Measurements from ENCODE around the gene HNRNPUL1. TPM values are rescaled to one million over a fixed set of nuclear protein-coding genes. Genes with fewer than 3 reads are reported as not detected.

HNRNPUL1 gene
- total RNA-seq, 2 experiments from 2014 or later, result 367 to 388 TPM

DNA sequence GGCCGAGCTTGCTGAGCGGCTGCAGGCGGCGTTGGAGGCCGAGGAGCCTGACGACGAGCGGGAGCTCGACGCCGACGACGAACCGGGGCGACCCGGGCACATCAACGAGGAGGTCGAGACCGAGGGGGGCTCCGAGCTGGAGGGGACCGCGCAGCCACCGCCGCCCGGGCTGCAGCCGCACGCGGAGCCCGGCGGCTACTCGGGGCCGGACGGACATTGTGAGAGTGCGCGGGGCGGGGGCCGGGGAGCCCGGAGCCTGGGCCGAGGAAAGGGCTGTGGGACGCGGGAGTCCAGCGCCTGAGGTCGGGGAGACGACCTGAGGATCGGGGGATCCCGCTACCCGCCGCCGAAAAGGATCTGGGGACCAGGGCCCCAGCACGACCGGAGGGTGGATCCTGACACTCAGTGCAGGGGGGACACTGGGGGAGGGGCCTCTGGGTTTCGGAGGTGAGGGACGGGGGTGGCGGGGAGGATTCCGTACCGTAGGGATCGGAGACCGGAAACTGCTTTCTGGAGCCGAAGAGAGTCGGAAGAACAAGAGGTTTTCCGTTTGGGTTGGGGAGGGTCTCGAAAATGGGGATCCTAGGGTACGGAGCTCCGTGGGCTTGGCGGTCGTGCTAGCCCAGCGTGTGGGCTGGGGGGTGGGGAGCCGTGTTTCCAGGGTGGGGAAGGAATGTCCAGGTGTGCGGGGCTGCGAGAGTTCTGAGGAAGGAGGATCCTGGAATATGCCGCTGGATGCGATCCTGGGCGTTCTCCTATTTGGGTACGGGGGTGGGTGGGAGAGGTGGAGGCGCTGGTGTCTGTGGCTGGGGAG, 616 bp downstream of the HNRNPUL1 start:
- peak overlapping the region; percentile 85 for H3K4me3 ChIP-seq (ENCODE audit: low read length)
- TF ChIP-seq, protein P1, sequence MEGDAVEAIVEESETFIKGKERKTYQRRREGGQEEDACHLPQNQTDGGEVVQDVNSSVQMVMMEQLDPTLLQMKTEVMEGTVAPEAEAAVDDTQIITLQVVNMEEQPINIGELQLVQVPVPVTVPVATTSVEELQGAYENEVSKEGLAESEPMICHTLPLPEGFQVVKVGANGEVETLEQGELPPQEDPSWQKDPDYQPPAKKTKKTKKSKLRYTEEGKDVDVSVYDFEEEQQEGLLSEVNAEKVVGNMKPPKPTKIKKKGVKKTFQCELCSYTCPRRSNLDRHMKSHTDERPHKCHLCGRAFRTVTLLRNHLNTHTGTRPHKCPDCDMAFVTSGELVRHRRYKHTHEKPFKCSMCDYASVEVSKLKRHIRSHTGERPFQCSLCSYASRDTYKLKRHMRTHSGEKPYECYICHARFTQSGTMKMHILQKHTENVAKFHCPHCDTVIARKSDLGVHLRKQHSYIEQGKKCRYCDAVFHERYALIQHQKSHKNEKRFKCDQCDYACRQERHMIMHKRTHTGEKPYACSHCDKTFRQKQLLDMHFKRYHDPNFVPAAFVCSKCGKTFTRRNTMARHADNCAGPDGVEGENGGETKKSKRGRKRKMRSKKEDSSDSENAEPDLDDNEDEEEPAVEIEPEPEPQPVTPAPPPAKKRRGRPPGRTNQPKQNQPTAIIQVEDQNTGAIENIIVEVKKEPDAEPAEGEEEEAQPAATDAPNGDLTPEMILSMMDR (IDR thresholded peaks at IDR 0.05), result peak; percentile 26
- H3K36me3 ChIP-seq (ENCODE audit: insufficient read depth, low read length), result peaks cover 32% of the 10 kb centered on the region
- Mint-ChIP-seq H3K27ac (peak overlapping the region; percentile 100), H3K4me3 (peak overlapping the region; percentile 96), H3K4me1 (ENCODE audit: low read depth) (peaks cover 55% of the 10 kb centered on the region), H3K27me3 (peaks cover 5% of the 10 kb centered on the region), H3K36me3 (ENCODE audit: low read depth) (peaks cover 68% of the 10 kb centered on the region), H3K9me3 (no peaks in the 10 kb centered on the region)
- H3K9me3 ChIP-seq (ENCODE audit: control insufficient read depth in 1 of 2, insufficient read depth in 1 of 2, low read length in 2 of 2), result no peaks in the 10 kb centered on the region
- H3K27me3 ChIP-seq (ENCODE audit: control insufficient read depth in 1 of 2, insufficient read depth in 2 of 2, low read length in 2 of 2), result no peaks in the 10 kb centered on the region
- H3K27ac ChIP-seq (ENCODE audit: low read depth in 1 of 2, low read length in 2 of 2), result peak overlapping the region; percentile 93 to 98
- peaks cover 59% of the 10 kb centered on the region for H3K4me1 ChIP-seq (ENCODE audit: insufficient read depth, low read length)
- no peak for ATAC-seq (ENCODE audit: poor library complexity)
- peak; percentile 39 to 70 (median 56) for DNase-seq
- POLR2A ChIA-PET, result interaction anchor here (0.7 to 5.9 kb wide), 44 partner anchors 8 to 1720 kb away, joined by 3 to 314 read pairs (median 7); partner anchors contain the start of genes ACTMAP, AKT2, B9D2 and CCDC97
- CTCF ChIA-PET, result interaction anchor here (0.6 to 5.4 kb wide), 10 partner anchors 13 to 120 kb away, joined by 3 to 64 read pairs (median 4); partner anchors contain the start of genes CCDC97 and TGFB1
- intact Hi-C loops (cut with DNase I, micrococcal nuclease), result loop anchor here (1.0 to 5.0 kb wide), 4 partner anchors 37 to 547 kb away; partner anchors contain the start of genes BCKDHA (in 1 of the 2), COQ8B (in 1 of the 2), EXOSC5 (in 1 of the 2) and ITPKC (in 1 of the 2)

DNA sequence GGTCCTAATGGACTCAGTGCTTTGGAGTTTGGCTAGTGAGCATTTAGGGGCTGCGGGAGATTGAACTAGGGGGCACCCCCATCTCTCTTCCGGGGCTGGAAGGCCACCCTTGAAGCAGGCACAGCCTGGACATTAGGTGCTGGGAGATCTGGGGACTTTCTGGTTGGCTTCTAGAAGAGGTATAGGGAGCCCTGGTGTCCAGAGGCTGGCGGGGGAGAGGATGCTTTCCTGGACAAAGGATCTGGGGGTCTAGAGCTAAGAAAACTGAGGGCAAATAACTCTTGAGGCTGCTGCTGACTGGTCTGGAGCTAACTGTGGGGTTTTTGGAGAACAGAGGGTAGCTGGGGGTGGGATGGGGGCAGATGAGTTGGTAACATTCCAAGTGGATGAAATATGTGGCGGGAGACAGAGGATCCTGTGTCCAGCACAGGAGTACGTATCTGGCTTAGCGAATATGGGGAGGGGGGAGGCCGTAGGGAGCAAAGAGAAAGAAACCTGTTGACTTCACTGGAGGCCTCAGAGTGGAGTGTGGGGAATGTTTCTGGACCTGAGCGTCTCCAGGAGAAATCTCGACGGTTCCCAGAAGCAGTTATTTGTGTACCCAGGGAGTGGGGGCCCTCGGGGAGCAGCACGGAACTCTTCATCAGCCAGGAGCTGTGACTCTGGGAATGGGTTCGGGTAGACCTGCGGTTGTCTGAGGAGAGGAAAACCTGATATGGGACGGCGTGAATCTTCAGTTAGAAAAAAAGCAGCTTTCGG, 1.4 kb downstream of the HNRNPUL1 start:
- Mint-ChIP-seq H3K36me3 (ENCODE audit: low read depth) (peaks cover 75% of the 10 kb centered on the region), H3K9me3 (no peaks in the 10 kb centered on the region), H3K4me3 (peak overlapping the region; percentile 96), H3K27ac (peak overlapping the region; percentile 100), H3K4me1 (ENCODE audit: low read depth) (peaks cover 55% of the 10 kb centered on the region), H3K27me3 (peaks cover 5% of the 10 kb centered on the region)
- ATAC-seq (ENCODE audit: poor library complexity) (no peak), DNase-seq (peak in 6 of 14 experiments; percentile 5 to 32 (median 12))
- no peaks in the 10 kb centered on the region for H3K9me3 ChIP-seq (ENCODE audit: control insufficient read depth in 1 of 2, insufficient read depth in 1 of 2, low read length in 2 of 2)
- intact Hi-C loops (cut with DNase I, micrococcal nuclease), result loop anchor here in 1 of 2 experiments (5.0 kb wide), 1 partner anchor 548 kb away; the partner anchor contains the start of genes COQ8B and ITPKC
- peak overlapping the region; percentile 93 to 98 for H3K27ac ChIP-seq (ENCODE audit: low read depth in 1 of 2, low read length in 2 of 2)
- TF ChIP-seq, protein P1 (IDR thresholded peaks at IDR 0.05), result no peak
- POLR2A ChIA-PET, result interaction anchor here (0.6 to 5.9 kb wide), 13 partner anchors 14 to 982 kb away, joined by 3 to 314 read pairs (median 14); partner anchors contain the start of genes B9D2, CCDC97, DMAC2 and TGFB1
- H3K27me3 ChIP-seq (ENCODE audit: control insufficient read depth in 1 of 2, insufficient read depth in 2 of 2, low read length in 2 of 2), result no peaks in the 10 kb centered on the region
- H3K36me3 ChIP-seq (ENCODE audit: insufficient read depth, low read length), result peaks cover 38% of the 10 kb centered on the region
- CTCF ChIA-PET, result interaction anchor here (1.0 to 1.1 kb wide), 2 partner anchors 43 to 61 kb away, joined by 3 read pairs; no protein-coding TSS in a partner anchor
- peaks cover 59% of the 10 kb centered on the region for H3K4me1 ChIP-seq (ENCODE audit: insufficient read depth, low read length)
- peak overlapping the region; percentile 85 for H3K4me3 ChIP-seq (ENCODE audit: low read length)

DNA sequence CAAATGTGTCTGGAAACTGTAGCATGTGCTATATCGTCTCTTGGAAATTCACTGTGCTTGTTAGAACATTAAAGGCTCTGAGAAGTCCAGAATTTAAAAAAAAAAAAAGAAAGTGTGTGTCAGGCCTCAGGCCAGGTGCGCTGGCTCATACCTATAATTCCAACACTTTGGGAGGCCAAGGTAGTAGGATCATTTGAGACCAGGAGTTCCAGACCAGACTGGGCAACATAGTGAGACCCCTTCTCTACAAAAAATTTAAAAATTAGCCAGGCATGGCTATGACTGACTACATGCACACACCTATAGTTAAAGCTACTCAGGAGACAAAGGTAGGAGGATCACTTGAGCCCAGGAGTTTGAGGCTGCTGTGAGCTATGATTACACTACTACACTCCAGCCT, 4.9 kb downstream of the HNRNPUL1 start:
- Histone ChIP-seq H3K4me1 (ENCODE audit: insufficient read depth, low read length) (peaks cover 36% of the 10 kb centered on the region), H3K4me3 (ENCODE audit: low read length) (no peak overlapping the region), H3K36me3 (ENCODE audit: insufficient read depth, low read length) (peaks cover 72% of the 10 kb centered on the region), H3K27me3 (ENCODE audit: control insufficient read depth in 1 of 2, insufficient read depth in 2 of 2, low read length in 2 of 2) (no peaks in the 10 kb centered on the region), H3K9me3 (ENCODE audit: control insufficient read depth in 1 of 2, insufficient read depth in 1 of 2, low read length in 2 of 2) (no peaks in the 10 kb centered on the region), H3K27ac (ENCODE audit: low read depth in 1 of 2, low read length in 2 of 2) (no peak overlapping the region)
- POLR2A ChIA-PET, result no interaction called here
- Mint-ChIP-seq H3K4me3 (no peak overlapping the region), H3K27ac (no peak overlapping the region), H3K27me3 (no peaks in the 10 kb centered on the region), H3K9me3 (no peaks in the 10 kb centered on the region), H3K4me1 (ENCODE audit: low read depth) (peaks cover 54% of the 10 kb centered on the region), H3K36me3 (ENCODE audit: low read depth) (peaks cover 90% of the 10 kb centered on the region)
- intact Hi-C loops (cut with DNase I, micrococcal nuclease), result loop anchor here in 1 of 2 experiments (5.0 kb wide), 1 partner anchor 552 kb away; the partner anchor contains the start of genes COQ8B and ITPKC
- DNase-seq (no peak), ATAC-seq (ENCODE audit: poor library complexity) (no peak)
- CTCF ChIA-PET, result no interaction called here
- TF ChIP-seq, protein P1 (IDR thresholded peaks at IDR 0.05), result no peak

Data from CD4-positive, alpha-beta T cell (primary cell).